Measurements from ENCODE around the gene DLX6.
A peak's percentile ranks its signal among the peaks of the same experiment; 100 is the strongest.
"Not testable (repeated sequence)": the region's sequence is repeated elsewhere in the genome, so short reads cannot be mapped to it uniquely, and the experiment has no call there.

DLX6 gene

GRCh38 chr7:97024209-97025129 is 19.1 kb downstream of the DLX6 start, which contains the start of gene DLX5:
Gene DLX5, minus strand, starts transcription at chr7:97024831. Its CDS starts 208 bp downstream, at chr7:97024623.
- DNase-seq (ENCODE audit: low read depth), result no peak

DNA sequence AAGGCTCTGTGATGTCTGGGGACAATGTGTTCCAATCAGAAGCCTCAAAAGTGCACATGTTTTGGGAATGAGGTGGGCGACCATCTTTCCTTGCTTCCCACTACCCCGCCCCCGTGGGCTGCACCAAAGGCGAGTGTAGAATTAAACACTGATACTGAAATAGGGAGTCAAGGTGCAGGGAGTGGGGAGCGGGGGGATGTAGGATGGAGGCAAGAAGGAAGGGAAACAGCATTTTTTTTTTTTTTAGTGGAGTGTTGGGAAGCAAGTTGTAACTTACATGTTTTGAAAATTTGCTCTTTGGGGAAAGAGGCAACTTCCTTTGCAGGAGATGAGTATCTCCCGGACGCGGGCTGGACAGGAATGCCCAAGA is 19.8 kb downstream of the DLX6 start:
- no peak for DNase-seq (ENCODE audit: low read depth)

DNA sequence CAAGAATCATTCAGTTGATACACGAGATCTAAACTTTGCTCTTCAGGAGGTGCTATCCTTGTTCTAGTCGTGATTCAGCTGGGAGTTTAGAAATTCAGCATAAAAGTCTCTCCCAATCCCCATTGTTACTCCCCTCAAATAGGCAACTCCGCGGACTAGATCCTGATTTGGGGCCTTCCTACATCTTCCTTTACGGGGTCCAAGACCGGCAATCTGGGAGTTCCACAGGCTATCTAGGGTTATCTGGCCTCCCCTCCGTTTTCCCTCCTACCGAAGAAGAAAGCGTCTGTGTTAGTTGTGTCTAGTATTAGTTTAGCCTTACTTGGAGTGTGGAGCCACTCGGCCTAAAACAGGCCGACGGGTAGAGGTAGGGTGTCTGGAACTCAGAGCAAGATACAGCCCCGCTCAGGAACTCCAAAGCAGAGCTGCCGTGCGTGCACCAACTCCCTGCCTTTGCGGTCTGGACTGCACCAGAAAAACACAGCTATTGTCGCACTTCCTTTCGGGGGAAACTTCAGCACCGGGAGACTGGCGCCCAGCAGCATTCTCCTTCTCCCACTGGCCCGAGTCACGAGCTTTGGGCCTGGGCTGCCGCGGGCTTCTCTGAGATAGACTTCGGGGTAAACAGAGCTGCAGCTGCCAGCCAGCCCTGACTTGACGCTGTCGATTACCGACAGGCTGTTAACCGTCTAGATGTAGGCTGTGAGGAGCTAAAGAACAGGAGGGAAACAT is 20.8 kb downstream of the DLX6 start:
- no peak for DNase-seq (ENCODE audit: low read depth)

DNA sequence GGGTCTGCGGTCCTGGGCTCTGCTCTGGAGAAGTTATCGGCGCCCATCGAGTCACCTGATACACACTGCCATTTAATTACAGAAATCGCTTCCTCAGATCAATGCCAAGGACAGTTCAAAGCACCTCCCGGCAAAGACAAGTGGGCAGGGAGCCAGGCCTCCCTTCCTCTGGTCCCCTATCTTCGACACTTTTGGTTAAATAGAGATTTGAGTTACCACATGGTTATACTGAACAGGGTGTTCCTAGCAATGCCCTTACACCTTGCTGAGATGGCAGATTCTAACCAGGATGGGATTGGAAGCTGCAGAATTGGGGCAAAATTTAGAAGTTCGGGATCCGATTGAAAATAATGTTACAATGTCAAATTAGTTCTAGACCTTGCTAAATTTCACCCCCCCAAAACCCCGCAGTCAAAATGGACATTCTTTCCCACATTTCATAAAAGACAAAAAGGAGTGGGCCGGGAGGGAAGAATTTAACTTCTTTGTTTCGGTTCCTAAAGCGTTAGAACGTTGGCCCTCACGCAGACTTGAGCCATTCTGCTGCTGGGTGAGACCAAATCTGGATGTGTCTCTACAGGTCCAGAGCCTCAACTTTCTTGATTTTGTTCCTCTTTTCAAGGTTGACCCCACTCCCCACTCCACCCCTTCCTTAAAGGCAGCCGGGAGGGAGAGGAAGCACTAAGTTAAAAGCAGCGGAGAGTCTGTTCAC is 21.5 kb downstream of the DLX6 start:
- no peak for DNase-seq (ENCODE audit: low read depth)

GRCh38 chr7:97027427-97028234 is 22.3 kb downstream of the DLX6 start:
- DNase-seq (ENCODE audit: low read depth), result peak; percentile 73

GRCh38 chr7:97034213-97034852 is 29.0 kb downstream of the DLX6 start:
- not testable (repeated sequence) for DNase-seq (ENCODE audit: low read depth)

GRCh38 chr7:97039374-97040065 is 34.2 kb downstream of the DLX6 start:
- no peak for DNase-seq (ENCODE audit: low read depth)

DNA sequence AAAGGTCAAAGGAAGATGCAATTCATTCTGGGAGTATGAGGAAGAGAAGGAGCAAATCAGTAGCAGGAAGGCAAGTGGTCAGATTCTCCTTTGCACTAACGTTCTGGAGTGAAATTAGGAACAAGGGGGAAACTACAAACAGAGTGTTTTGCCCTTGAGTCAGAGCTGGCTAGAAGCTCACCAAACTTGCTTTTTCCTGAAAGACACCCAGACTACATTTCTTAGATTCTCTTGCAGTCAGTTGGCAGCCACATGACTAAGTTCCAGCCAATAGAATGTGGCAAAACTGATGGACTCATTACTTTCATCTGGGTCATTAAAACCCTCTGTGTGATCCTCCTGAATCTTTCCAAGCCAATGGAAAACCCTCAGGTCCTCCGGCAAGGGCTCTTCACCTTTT is 37.9 kb downstream of the DLX6 start:
- peak; percentile 4 for DNase-seq (ENCODE audit: low read depth)

All from GM04504 (cell line).